SKM-1 treated with dmso at 0.1 percent for 144 hours (cell line): ENCODE results near the gene ZBTB40.

Source experiments
- DNase-seq: peaks from one replicate; lab custom pipeline; 2025; ENCODE audit not compliant: unreplicated experiment; lab: John Stamatoyannopoulos, UW

The ZBTB40 gene

DNA sequence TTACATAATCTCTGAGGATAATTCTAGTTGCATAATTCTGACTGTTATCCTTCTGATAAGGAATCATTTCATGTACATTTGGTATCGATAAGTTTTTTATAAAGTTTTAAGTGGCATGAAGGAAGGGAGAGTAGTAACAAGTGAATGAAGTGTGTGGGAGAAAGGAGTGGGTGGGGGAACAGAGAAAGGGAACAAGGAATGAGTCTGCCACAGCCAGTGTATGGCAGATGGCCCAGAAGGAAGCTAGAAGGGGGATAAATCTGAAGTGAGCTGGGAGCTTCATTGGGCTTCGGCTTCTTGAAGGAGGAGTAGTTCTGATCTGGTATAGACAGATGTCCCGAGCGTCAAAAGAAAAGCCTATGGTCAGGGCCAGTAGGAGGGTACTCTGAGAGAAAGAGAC is 18.6 kb downstream of the ZBTB40 start:
- no peak for DNase-seq

DNA sequence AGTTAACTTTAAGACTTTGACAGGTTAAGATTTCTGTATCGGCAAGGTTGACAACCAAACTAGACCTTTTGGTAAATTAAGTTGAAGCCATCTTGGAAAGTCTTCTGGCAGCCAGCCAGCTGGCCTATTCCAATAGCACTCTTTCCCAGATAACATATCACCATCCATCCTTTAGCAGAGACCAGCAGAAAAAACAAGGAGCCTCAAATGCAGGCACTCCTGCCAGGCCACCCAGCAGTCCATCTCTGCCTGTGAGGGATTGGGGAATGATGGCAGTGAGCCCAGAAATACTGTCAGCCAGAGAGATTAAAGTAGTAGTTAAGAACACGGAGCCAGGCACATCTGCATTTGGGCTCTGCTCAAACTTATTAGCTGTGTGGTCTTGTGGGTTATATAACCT is 19.4 kb downstream of the ZBTB40 start:
- DNase-seq: no peak

DNA sequence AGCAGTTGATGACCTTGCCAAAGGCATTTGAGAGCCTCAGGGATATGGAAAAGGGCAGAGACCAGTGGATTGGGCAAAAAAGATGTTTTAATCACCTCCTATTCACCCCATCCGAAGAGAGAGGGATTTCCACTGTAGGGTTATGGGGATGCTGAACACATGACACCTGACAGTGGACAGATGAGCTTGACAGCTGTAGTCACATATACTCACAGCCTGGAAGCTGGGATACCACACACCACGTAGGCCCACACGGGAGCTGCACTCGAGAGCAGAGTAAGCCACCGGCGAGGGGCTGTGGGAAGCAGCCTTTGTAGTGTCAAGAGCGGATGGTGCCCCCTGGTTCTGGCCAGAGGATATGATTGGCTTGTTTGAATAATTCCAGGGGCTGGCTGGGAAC is 20.0 kb downstream of the ZBTB40 start:
- DNase-seq: no peak

DNA sequence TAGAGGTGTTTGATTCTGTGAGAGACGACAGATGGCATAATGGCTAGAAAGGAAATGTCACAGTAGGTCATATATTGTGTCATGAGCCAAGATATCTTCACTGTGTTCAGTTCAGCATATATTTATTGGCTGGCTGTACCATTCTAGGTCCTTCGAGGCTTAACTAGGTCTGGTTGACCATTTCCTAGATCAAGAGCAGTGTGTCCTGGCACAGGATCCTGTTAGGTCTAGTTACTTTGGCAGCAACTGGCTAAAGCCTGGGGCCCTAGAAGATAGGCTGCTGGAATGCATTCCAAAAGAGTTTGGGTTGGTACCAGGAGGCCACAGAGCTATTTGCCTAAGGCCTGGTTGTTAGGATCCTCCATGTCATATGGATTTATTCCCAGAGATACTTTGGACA is 20.9 kb downstream of the ZBTB40 start:
- no peak for DNase-seq

DNA sequence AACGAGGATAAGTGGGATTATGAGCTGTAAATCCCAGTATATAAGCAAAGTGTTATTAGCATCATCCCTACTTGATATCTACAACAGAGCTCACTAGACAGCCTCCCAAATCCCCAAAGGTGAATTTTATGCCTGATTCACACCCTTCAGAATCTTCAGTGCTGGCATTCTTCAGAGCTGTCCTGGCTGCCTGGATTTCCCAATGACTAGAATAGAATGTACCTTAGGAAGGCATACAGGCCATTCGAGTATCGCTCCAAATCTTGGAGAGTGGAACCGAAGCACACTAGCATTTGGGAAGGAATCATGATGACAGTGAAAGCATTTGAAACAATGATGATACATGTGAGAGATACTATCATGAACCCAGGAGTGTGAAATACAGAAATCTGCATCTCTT is 22.3 kb downstream of the ZBTB40 start:
- no peak for DNase-seq

DNA sequence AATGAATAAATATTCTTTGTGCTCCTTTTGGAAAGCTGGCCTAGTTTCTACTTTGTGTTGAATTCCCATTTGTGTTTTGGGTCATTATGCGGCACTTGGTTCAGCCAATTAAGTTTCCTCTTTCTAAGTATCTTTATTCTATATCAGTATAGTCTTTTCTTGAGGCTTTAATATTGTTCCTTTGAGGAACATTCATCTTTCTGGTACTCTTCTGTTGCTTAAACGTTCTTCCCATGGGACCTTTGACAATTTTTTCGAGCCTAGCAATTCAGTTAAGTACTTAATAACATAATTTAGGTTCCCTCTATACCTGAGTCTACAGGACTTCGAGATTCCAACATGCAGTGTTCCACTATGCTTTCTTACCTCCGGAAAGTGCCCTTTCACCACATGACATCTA is 24.9 kb downstream of the ZBTB40 start:
- no peak for DNase-seq

DNA sequence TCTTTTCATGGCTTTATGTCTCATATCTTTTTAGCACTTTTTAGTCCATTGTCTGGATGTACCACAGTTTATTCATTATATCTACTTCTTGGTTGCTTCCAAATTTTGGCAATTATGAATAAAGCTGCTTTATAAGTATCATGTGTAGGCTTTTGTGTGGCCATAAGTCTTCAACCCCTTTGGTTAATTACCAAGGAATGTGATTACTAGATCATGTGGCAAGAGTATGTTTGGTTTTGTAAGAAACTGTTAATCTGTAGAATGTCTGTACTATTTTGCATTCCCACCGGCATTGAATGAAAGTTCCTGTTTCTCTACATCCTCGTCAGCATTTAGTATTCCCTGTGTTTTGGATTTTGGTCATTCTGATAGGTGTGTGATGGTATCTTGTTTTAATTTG is 31.5 kb downstream of the ZBTB40 start:
- DNase-seq: no peak

DNA sequence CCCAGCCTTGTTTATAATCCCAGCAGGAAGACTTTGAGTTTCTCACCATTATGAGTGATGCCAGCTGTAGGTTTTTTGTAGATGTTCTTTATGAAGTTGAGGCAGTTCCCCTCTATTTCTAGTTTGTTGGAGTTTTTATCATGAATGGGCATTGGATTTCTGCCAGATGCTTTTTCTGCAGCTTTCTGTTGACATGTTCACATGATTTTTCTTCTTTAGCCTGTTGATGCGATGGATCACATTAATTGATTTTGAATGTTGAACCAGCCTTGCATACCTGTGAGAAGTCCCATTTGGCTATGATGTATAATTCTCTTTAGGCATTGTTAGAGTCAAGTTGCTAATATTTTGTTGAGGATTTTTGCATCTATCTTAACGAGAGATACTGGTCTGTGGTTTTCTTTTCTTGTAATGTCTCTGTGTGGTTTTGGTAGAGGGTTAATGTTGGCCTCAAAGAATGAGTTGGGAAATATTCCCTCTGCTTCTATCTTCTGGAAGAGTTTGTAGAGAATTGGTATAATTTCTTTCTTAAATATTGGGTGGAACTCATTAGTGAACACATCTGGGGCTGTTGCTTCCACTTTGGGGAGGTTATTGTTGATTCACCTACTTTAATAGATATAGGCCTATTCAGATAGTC is 33.2 kb downstream of the ZBTB40 start:
- no peak for DNase-seq

DNA sequence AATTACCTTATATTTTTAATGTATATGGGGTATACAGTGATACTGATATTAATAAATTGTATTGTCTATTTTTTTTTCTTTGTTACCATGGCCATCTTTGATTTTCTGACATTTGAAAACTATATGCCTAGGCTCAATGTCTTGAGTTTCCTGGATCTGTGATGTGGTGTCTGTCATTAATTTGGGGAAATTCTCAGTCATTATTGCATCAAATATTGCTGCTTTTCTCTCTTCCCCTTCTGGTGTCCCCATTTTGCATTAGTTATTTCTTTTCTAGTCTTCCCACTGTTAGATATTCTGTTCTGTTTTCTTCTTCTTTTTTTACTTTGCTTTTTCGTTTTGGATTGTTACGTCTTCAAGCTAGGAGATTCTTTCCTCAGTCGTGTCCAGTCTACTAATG is 33.8 kb downstream of the ZBTB40 start:
- no peak for DNase-seq

DNA sequence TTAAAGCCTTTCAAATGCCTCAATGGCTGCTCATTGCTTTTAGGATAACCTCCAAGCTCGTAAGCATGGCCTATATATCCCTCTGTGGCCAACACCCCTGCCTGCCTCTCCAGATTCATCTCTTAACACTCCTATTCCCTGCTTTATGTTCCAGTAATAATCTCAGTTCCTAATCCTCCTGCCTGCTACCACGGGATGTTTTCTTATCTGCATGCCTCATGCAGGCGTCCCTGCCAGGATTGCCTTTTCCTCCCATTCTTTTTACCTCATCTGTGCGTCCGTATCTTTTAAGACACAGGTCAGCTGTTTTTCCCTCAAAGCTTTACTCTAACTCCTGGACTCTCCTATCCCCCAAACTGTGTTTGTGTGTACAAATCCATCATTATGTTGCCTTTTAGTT is 36.1 kb downstream of the ZBTB40 start:
- DNase-seq: no peak

DNA sequence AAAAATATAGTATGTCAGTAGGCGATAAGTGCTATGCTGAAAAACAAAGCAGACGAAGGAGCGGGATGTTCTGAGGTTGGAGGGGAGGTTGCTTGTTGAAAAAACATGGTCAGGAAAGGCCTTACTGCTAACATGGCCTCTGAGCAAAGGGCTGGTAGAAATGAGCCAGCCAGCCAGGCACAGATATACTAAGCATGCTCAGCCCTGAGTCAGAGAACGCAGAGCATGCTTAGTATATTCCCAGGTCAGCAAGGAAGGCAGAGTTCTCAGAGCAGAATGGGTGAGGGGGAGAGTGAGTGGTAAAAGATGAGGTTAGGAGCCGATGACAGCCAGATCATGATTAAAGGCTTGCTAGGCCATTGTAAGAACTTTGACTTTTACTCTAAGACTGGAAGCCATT is 36.7 kb downstream of the ZBTB40 start:
- DNase-seq: no peak

DNA sequence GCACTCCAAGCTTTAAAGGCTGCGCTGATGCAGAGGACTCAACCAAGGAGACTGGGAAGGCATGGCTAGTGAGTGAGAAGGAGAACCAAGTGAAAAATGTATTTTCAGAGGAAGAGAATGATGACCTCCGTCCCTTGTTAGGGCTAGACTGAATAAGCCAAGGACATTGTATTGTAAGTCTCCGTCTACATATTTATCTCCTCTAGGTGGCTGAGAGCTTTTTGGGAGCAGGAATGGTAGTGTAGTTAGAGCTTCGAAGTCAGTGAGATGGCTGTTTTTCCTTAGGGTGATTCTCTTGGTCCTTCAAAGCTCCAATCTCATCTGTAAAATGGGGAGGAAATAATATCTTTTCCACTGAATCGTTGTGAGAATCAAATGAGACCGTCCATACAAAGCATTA is 37.6 kb downstream of the ZBTB40 start:
- no peak for DNase-seq

DNA sequence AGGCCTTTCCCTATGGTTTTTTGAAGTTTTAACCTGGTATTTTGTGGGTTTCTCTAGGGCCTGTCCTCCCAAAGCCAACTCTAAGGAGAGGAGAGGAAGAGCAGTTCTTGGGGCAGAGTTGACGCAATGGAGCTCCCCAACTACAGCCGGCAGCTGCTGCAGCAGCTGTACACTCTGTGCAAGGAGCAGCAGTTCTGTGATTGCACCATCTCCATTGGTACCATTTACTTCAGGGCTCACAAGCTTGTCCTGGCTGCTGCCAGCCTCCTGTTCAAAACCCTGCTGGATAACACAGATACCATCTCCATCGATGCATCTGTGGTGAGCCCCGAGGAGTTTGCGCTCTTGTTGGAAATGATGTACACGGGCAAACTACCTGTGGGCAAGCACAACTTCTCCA is 38.2 kb downstream of the ZBTB40 start:
- no peak for DNase-seq

DNA sequence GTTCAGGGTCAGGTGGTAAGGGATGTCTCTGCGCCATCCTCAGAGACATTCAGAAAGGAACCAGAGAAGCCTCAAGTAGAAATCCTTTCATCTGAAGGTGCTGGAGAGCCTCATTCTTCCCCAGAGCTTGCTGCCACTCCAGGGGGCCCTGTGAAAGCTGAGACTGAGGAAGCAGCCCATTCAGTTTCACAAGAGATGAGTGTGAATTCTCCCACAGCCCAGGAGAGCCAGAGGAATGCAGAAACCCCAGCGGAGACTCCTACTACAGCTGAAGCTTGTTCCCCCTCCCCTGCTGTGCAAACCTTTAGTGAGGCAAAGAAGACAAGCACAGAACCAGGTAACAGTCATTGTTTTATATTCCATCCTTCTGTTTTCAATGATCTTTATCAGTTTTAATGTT is 38.7 kb downstream of the ZBTB40 start:
- DNase-seq: no peak

DNA sequence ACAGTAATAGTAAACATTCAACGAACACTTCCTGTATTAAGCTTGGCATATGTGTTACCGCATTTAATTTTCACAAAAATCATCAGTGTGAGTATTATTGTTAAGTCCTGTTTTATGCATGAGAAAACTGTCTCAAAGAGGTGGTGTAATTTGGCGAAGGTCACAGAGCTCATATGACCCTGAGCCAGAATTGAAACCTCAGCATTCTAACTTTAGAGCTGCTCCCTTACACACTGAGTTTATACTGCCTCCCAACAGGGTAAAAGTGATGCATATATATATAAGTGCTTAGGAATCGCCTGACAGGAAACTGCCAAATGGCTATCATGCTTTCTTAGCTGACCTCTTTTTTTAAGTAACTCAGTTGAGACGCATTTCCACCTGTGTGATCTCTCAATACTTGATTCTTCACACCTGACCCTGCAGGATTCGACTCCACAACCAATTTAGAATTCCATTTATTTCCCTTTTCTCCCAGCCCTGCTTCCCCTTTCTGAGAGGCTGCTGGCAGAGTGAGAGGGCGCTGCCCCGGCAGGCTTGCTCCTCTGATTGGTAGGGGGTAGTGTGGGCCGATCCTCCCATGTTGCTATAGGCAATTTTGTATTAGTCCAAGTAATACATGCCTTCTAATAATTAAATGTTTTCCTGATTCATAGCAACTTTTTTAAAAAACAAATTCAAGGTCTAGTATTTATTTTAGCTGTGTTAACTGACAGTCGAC is 40.5 kb downstream of the ZBTB40 start:
- DNase-seq: no peak

DNA sequence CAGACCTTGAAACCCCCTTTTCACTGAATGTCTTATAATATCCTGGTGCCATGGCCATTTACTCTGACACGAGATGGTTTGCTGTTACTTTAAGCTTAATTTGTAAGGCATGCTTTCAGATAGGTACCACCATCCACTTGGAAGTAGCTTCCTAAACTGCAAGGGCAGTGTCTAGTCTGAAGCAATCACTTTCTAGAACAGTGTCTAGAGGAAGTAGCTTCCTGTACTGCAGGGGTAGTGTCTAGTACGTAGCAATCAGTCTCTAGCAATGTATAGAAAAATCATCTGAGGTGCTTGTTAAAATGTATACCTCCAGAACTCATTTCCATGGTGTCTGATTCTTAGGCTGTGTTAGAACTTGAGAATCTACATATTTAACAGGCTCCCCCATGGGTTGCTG is 42.5 kb downstream of the ZBTB40 start:
- DNase-seq: peak; percentile 24

DNA sequence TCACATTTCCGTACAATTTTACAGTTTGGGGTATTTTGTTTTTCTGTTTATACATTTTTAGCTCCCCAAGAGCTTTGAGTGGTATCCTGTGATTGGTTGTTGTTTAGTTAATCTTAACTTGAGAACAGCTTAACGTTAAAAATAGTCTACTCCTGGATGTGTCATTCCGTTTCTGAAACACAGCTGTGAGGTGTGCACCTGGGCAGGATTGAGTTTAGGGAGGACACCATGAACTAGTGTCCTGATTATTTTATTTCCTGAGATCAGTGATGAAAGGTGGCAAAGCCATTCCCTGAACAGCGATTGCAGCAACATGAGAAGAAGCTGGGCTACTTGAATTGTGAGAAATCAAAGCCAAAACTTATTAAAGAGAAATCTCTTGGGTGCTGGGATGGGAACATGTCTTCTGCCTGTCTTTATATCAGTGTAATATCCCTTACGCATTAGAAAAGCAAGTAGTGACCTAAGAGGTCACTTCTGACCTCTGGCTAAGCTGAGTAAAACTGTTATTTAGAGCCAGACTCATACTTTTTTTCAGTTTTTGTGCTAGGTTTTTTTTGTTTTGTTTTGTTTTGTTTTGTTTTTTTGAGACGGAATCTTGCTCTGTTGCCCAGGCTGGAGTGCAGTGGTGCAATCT is 43.4 kb downstream of the ZBTB40 start:
- no peak for DNase-seq

DNA sequence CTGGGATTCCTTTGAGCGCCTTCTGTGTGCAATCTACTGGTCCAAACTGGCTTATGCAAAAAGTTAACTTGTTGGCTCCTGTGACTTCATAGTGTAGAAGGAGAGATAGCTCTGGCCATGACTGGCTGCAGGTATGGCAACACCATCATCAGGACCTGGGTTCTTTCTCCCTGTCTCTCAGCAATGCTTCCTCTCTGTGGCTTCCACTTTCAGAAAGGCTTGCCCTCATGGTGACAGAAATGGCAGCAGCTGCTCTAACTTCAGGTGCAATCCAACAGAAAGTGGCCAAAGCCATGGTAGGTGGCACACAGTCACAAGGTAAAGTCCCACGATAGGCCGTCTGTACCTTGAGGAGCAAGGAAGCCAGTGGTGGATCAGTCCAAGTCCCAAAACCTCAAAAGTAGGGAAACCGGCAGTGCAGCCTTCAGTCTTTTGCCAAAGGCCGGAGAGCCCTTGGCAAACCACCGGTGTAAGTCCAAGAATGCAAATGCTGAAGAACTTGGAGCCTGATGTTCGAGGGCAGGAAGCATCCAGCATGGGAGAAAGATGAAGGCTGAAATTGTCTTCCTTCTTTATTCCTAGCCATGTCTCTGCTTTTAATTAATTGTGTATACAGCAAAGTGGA is 45.0 kb downstream of the ZBTB40 start:
- DNase-seq: no peak

DNA sequence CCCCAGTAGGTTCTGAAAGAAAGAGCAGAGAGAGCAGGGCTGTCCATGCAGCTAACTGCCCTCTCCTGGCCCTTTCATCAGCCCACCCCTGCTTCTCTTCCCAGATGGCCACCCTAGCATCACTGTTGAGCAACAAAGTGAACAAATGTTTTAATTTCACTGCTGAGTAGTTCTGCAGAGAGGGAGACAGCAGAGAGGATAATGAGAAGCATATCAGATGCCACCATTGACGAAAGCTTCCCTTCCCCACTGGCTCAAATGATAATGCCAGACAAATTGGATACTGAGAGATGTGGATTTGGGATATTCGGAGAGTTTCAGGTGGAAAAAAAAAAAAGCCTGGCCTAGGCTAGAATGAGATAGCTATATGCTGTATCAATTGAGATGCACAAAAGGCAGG is 46.8 kb downstream of the ZBTB40 start:
- no peak for DNase-seq

DNA sequence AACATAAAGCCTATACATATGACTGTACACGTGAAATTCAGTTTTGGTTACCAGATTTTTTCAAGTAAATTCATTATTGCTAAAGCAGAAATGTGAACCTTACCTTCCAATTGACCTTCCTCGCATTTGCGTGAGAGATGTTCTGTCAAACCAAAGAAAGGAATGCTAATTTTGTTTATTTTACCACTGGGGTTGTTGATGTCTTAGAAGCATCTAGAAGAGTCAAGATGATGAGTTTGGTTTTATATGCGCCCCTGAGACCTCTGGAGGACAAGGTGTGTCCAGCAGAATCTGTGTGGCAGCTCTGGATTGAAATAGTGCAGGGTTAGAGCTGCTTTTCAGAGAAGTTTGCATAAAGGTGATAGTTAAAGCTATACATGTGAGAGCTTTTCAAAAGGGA is 48.4 kb downstream of the ZBTB40 start:
- no peak for DNase-seq

DNA sequence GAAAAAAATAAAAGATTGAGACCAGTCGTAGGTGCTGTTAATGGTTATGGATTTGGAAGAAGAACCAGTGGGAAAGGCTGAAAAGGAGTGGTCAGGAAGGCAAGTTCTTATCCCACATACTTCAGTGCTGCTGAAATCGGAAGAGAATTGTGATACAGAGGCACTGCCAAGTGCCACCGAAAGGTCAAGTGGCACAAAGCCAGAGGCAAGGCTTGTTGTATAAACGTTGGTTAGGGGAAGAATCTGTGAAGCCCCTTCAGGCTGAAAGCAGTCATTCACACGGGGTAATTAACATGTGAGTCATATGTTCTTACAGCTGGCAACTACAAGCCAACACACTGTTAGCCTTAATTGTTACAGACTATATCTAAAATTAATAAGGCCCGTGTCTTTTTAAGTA is 48.8 kb downstream of the ZBTB40 start:
- no peak for DNase-seq

DNA sequence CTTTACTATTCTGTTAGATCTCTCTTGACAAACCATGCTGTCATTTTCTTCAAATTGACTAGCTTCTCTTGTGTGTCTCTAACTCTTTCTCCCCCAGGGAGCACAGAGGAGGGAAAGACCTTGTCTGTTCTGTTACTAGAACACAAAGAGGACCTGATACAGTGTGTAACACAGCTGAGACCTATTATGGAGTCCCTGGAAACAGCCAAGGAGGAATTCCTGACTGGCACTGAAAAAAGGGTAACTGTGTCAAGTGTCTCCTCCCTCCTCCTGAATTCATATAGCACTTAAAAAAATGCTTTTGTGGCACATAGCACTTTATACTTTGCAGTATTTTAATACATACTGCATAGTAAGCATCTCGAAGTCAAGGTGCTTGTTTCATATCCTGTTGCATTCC is 50.6 kb downstream of the ZBTB40 start:
- no peak for DNase-seq
